Psoas muscle (tissue), 8 donors: ENCODE results near the gene CCDC78. TPM values are rescaled to one million over a fixed set of nuclear protein-coding genes. Genes with fewer than 3 reads are reported as not detected.
"Not testable (repeated sequence)": the region's sequence is repeated elsewhere in the genome, so short reads cannot be mapped to it uniquely, and the experiment has no call there.

Experiments used
- ATAC-seq, 4 donors: fragments of 200-7000 bp; cut with Tn5 transposase; one replicate each; pipeline ENCODE4 v1.9.1; 2020; ENCODE audit warnings: moderate library complexity in 3 of 4, mild to moderate bottlenecking in 2 of 4
- DNase-seq, 2 donors: peaks; one replicate each; pipeline ENCODE4 v3.0.0-alpha.2; 2020
- H3K27ac ChIP-seq: fragments of 200-600 bp; one replicate; pipeline ENCODE4 v1.8.0; 2022
- H3K27me3 ChIP-seq, 3 donors: fragments of 200-600 bp in 1 of 3; one replicate each; pipeline versions ENCODE4 v1.6.1 to v1.8.0; 2013 to 2022; ENCODE audit warnings: low read length in 2 of 3, mild to moderate bottlenecking in 2 of 3, moderate library complexity in 1 of 3; ENCODE audit not compliant: insufficient read depth in 3 of 3
- H3K36me3 ChIP-seq, 2 donors: fragments of 200-600 bp in 1 of 2; one replicate each; pipeline versions ENCODE4 v1.6.1 to v1.8.0; 2013 to 2022; ENCODE audit warnings: low read depth in 1 of 2, mild to moderate bottlenecking in 1 of 2, moderate library complexity in 1 of 2; ENCODE audit not compliant: insufficient read depth in 1 of 2
- H3K4me1 ChIP-seq: fragments of 200-600 bp; one replicate; pipeline ENCODE4 v1.8.0; 2022
- H3K4me3 ChIP-seq: fragments of 200-600 bp; one replicate; pipeline ENCODE4 v1.8.0; 2022; ENCODE audit warnings: mild to moderate bottlenecking
- H3K9me3 ChIP-seq: fragments of 200-600 bp; one replicate; pipeline ENCODE4 v1.8.0; 2022
- CTCF ChIP-seq: fragments of 200-600 bp; IDR thresholded peaks from one replicate; pipeline ENCODE4 v1.8.0; 2022; ENCODE audit warnings: antibody characterized with exemption
- WGBS, 3 donors: extraction: QIAGEN DNeasy Blood & Tissue Kit; methylation state at CpG; one replicate each; pipeline versions ENCODE4 v1.1.6 to v1.1.7; 2013; 5-methylcytosine and 5-hydroxymethylcytosine counted together
- intact Hi-C, 2 donors: fragments of 100-400 bp; cut with DNase I; formaldehyde crosslinking; loops; one replicate each; pipeline versions ENCODE4 v1.11.0 to v1.14.2; 2022
- polyA plus RNA-seq, 3 donors: library from polyadenylated mRNA; stranded (reverse); fragments of 200-250 nt; gene quantifications; one replicate each; pipeline ENCODE4 v1.2.3, GENCODE V29; 2013
- total RNA-seq, 4 donors: library from RNA; stranded (reverse); fragmentation: NEBNext Ultra II Directional in 2 of 4; extraction: Animal tissue kit (Norgen Biotek cat#: 25700) in 2 of 4; gene quantifications; one replicate each; pipeline versions ENCODE4 v1.2.1 to v1.2.4, GENCODE V29; 2021 to 2023
- donor health status: healthy with polysubstance abuse.
- donor health status: DM: no; HTN: no; CAD: no; lungs with moderate emphysema.
- donor health status: Bipolar disorder and iron deficiency.
- donor health status: healthy.
- donor health status: DM: yes; HTN: yes; CAD: no.
- donor health status: DM: no; HTN: no; CAD: no.
- donor health status: DM: no; HTN: no; CAD: no.
- donor health status: DM: yes; HTN: yes; CAD: no.

CCDC78 gene
- total and polyA plus RNA-seq, 7 donors: 0.11 to 0.16 (median 0.12) TPM; not detected in 4

- peaks cover 4% of the 10 kb centered on the region for H3K4me1 ChIP-seq
- no peak for DNase-seq
- H3K27ac ChIP-seq: no peak overlapping the region
- no peaks in the 10 kb centered on the region for H3K36me3 ChIP-seq
- intact Hi-C loops: no loop called here
- TF ChIP-seq CTCF: no peak
- H3K9me3 ChIP-seq: no peaks in the 10 kb centered on the region
- WGBS, 3 donors: 1 to 5% (median 4%) methylated on average over 14 of the region's 14 CpGs
- no peak for ATAC-seq
- peaks cover 0 to 16% (median 1%) of the 10 kb centered on the region in 3 donors for H3K27me3 ChIP-seq
- H3K4me3 ChIP-seq: no peak overlapping the region
Observed at GRCh38 chr16:745739-746138, 19.5 kb upstream of the CCDC78 start.

GRCh38 chr16:743794-744500, 17.7 kb upstream of the CCDC78 start:
- 69 to 76% (median 71%) methylated on average over 21 of the region's 21 CpGs for WGBS, 3 donors
- intact Hi-C loops: no loop called here
- Histone ChIP-seq H3K4me3 (no peak overlapping the region), H3K27ac (no peak overlapping the region), H3K36me3 (no peaks in the 10 kb centered on the region), H3K27me3 (peaks cover 0 to 13% (median 1%) of the 10 kb centered on the region in 3 donors), H3K4me1 (peaks cover 12% of the 10 kb centered on the region), H3K9me3 (no peaks in the 10 kb centered on the region)
- ATAC-seq (no peak), DNase-seq (no peak)
- TF ChIP-seq CTCF: no peak

- H3K4me3 ChIP-seq, ATAC-seq, intact Hi-C loops, H3K27ac ChIP-seq, H3K27me3 ChIP-seq, H3K9me3 ChIP-seq, H3K36me3 ChIP-seq, DNase-seq: not testable (repeated sequence)
- peaks cover 12% of the 10 kb centered on the region for H3K4me1 ChIP-seq
- WGBS, 3 donors: 74 to 78% (median 77%) methylated on average over 14 of the region's 14 CpGs
Observed at GRCh38 chr16:742894-743293, 16.7 kb upstream of the CCDC78 start.

GRCh38 chr16:741986-742629, 15.9 kb upstream of the CCDC78 start:
- no peak for TF ChIP-seq CTCF
- Histone ChIP-seq H3K4me3 (no peak overlapping the region), H3K27me3 (peaks cover 0 to 10% (median 0%) of the 10 kb centered on the region in 3 donors), H3K9me3 (no peaks in the 10 kb centered on the region), H3K4me1 (peaks cover 12% of the 10 kb centered on the region), H3K36me3 (peaks cover 0 to 17% of the 10 kb centered on the region in 2 donors), H3K27ac (no peak overlapping the region)
- ATAC-seq: no peak
- no peak for DNase-seq
- WGBS, 3 donors: 84 to 86% (median 85%) methylated on average over 15 of the region's 15 CpGs
- intact Hi-C loops: loop anchor here in 1 of 2 donors (1.0 kb wide), 1 partner anchor 31 kb away; no protein-coding TSS in a partner anchor

- peak within 1 kb of the TSS; percentile 77 for H3K27ac ChIP-seq
- peaks cover 0 to 10% (median 0%) of the 10 kb centered on the region in 3 donors for H3K27me3 ChIP-seq
- peaks cover 0 to 28% of the 10 kb centered on the region in 2 donors for H3K36me3 ChIP-seq
- ATAC-seq (peak; percentile 95 to 98 (median 98)), DNase-seq (peak; percentile 90 to 94)
- peak; percentile 90 for TF ChIP-seq CTCF
- peaks cover 12% of the 10 kb centered on the region for H3K4me1 ChIP-seq
- intact Hi-C loops: loop anchor here in 1 of 2 donors (1.0 kb wide), 1 partner anchor 30 kb away; no protein-coding TSS in a partner anchor
- 1% methylated on average over 50 to 79 of the region's 79 CpGs for WGBS, 3 donors
- no peaks in the 10 kb centered on the region for H3K9me3 ChIP-seq
- H3K4me3 ChIP-seq: peak within 1 kb of the TSS; percentile 93
Observed at GRCh38 chr16:740764-741505, 14.7 kb upstream of the CCDC78 start, which contains the start of gene CIAO3. Gene CIAO3 (minus strand): TSS chr16:740997. CDS start chr16:740985, 12 bp downstream.
